ENCODE data around the gene TREM2.

- no peak for TF ChIP-seq CTCF (conservative IDR thresholded peaks at IDR 0.05 in 1 of 2, IDR thresholded peaks at IDR 0.05 in 1 of 2; ENCODE audit: extremely low read depth in 1 of 2, insufficient read depth in 1 of 2, low read depth in 1 of 2, low read length in 2 of 2)
- no peak for TF ChIP-seq EZH2 (IDR thresholded peaks at IDR 0.05; ENCODE audit: borderline replicate concordance, low read length)
Observed at GRCh38 chr6:41156001-41156400, 6.9 kb downstream of the TREM2 start.
